Neuronal stem cell (in vitro differentiated cells): ENCODE data around the gene TANGO6.

Source experiments
- DNase-seq: peaks from one replicate; pipeline ENCODE4 v3.0.0-alpha.2; 2013; ENCODE audit warnings: low spot score
- H2AFZ ChIP-seq: one replicate; pipeline ENCODE4 v1.6.1; 2013; ENCODE audit warnings: mild to moderate bottlenecking, low read length, inconsistent platforms
- H2AK5ac ChIP-seq: 2 replicates; pipeline ENCODE4 v1.6.1; 2013; ENCODE audit warnings: low read depth, mild to moderate bottlenecking, inconsistent platforms, low read length, moderate library complexity, mixed read lengths
- H2BK120ac ChIP-seq: 2 replicates; pipeline ENCODE4 v1.6.1; 2013; ENCODE audit warnings: low read depth, mild to moderate bottlenecking, inconsistent platforms, low read length, moderate library complexity, mixed read lengths
- H2BK12ac ChIP-seq: one replicate; pipeline ENCODE4 v1.6.1; 2013; ENCODE audit warnings: low read length, inconsistent platforms
- H2BK15ac ChIP-seq: 2 replicates; pipeline ENCODE4 v1.6.1; 2013; ENCODE audit warnings: mild to moderate bottlenecking, low read length, inconsistent platforms, mixed read lengths
- H2BK5ac ChIP-seq: one replicate; pipeline ENCODE4 v1.6.1; 2013; ENCODE audit warnings: inconsistent platforms, mild to moderate bottlenecking, low read length, moderate library complexity
- H3K14ac ChIP-seq: one replicate; pipeline ENCODE4 v1.6.1; 2013; ENCODE audit warnings: low read length, inconsistent platforms
- H3K18ac ChIP-seq: 2 replicates; pipeline ENCODE4 v1.6.1; 2013; ENCODE audit warnings: low read length, inconsistent platforms
- H3K23ac ChIP-seq: 2 replicates; pipeline ENCODE4 v1.6.1; 2013; ENCODE audit warnings: low read depth, mild to moderate bottlenecking, mixed read lengths, low read length, inconsistent platforms; ENCODE audit not compliant: poor library complexity
- H3K27ac ChIP-seq: replicated peaks from 3 replicates; pipeline ENCODE4 v1.5.1; 2013; ENCODE audit warnings: low read length, inconsistent platforms
- H3K27me3 ChIP-seq, 3 experiments: 2 replicates each; pipeline ENCODE4 v1.6.1; 2013; ENCODE audit warnings: low read length in 3 of 3, mild to moderate bottlenecking in 2 of 3, inconsistent platforms in 1 of 3, low read depth in 1 of 3, mixed read lengths in 1 of 3, moderate library complexity in 1 of 3; ENCODE audit not compliant: control insufficient read depth in 3 of 3, insufficient read depth in 3 of 3
- H3K36me3 ChIP-seq, 2 donors: replicated peaks in 1 of 2; 2 replicates each; pipeline ENCODE4 v1.6.1; 2013; ENCODE audit warnings: low read length in 2 of 2; ENCODE audit not compliant: control insufficient read depth in 2 of 2, insufficient read depth in 2 of 2
- H3K4ac ChIP-seq: 2 replicates; pipeline ENCODE4 v1.6.1; 2013; ENCODE audit warnings: inconsistent platforms, mild to moderate bottlenecking, low read length, moderate library complexity
- H3K4me1 ChIP-seq, 2 donors: 1 replicate in 1 of 2; 2 replicates in 1 of 2; pipeline ENCODE4 v1.6.1; 2013; ENCODE audit warnings: low read length in 2 of 2, low read depth in 1 of 2; ENCODE audit not compliant: control insufficient read depth in 2 of 2, insufficient read depth in 1 of 2
- H3K4me2 ChIP-seq: one replicate; pipeline ENCODE4 v1.6.1; 2013; ENCODE audit warnings: mild to moderate bottlenecking, low read length, inconsistent platforms; ENCODE audit not compliant: insufficient read depth, poor library complexity, severe bottlenecking
- H3K4me3 ChIP-seq, 2 donors: 2 replicates each; pipeline ENCODE4 v1.5.1; 2013; ENCODE audit warnings: low read length in 2 of 2, mild to moderate bottlenecking in 2 of 2, inconsistent platforms in 1 of 2, moderate library complexity in 1 of 2
- H3K79me1 ChIP-seq: one replicate; pipeline ENCODE4 v1.6.1; 2013; ENCODE audit warnings: low read depth, mild to moderate bottlenecking, inconsistent platforms, low read length, moderate library complexity
- H3K9ac ChIP-seq: one replicate; pipeline ENCODE4 v1.6.1; 2013; ENCODE audit warnings: mild to moderate bottlenecking, low read depth, low read length, inconsistent platforms; ENCODE audit not compliant: poor library complexity
- H3K9me3 ChIP-seq, 2 donors: replicated peaks in 1 of 2; 2 replicates each; pipeline versions ENCODE3 to v1.6.1; 2013; ENCODE audit warnings: low read length in 2 of 2, mild to moderate bottlenecking in 2 of 2, inconsistent platforms in 1 of 2, low read depth in 1 of 2, mixed read lengths in 1 of 2, moderate library complexity in 1 of 2; ENCODE audit not compliant: control insufficient read depth in 2 of 2, insufficient read depth in 1 of 2
- H4K8ac ChIP-seq: one replicate; pipeline ENCODE4 v1.6.1; 2013; ENCODE audit warnings: low read depth, mild to moderate bottlenecking, inconsistent platforms, low read length, moderate library complexity
- H4K91ac ChIP-seq: one replicate; pipeline ENCODE4 v1.6.1; 2013; ENCODE audit warnings: low read length, low read depth, mild to moderate bottlenecking, inconsistent platforms; ENCODE audit not compliant: poor library complexity
- WGBS, 2 donors: extraction: QIAGEN DNeasy Blood & Tissue Kit; methylation state at CpG; one replicate each; pipeline ENCODE4 v1.1.7; 2013; ENCODE audit warnings: missing lambda C conversion rate in 2 of 2, mixed read lengths in 1 of 2; ENCODE audit not compliant: insufficient read length in 2 of 2, insufficient replicate concordance in 1 of 2; ENCODE audit errors: extremely low coverage in 2 of 2; 5-methylcytosine and 5-hydroxymethylcytosine counted together

Gene TANGO6

DNA sequence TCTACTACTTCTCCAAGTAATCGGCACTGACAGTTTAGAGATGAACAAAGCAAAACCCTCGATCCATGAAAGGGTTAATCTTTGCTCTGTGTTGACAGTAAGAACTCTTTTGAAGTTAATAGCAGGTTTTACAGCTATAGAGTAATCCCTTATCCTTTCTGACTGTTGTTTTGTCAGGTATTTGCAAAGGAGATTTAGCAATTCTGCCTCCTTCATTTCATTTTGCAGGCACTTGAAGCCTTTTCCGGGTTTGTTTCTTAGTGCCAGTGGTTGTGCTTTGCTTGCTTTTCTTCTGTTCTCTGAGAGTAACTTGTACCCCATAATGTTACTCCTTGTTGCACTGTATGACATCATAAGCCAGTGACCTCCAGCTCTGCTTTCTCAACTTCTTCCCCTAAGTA lies 64.5 kb downstream of the TANGO6 start:
- H3K23ac ChIP-seq: no peak overlapping the region
- no peak overlapping the region for H2AK5ac ChIP-seq
- no peak overlapping the region for H4K91ac ChIP-seq
- H3K9ac ChIP-seq: no peak overlapping the region
- H3K27ac ChIP-seq: no peak overlapping the region
- H3K36me3 ChIP-seq: no peaks in the 10 kb centered on the region
- no peak for DNase-seq
- no CpG with 5 or more reads among the region's 3 CpGs for WGBS, 2 donors
- no peak overlapping the region for H3K18ac ChIP-seq
- H2AFZ ChIP-seq: no peak overlapping the region
- no peak overlapping the region for H2BK15ac ChIP-seq
- no peak overlapping the region for H2BK5ac ChIP-seq
- H3K27me3 ChIP-seq: no peaks in the 10 kb centered on the region
- no peaks in the 10 kb centered on the region for H3K9me3 ChIP-seq
- H4K8ac ChIP-seq: no peak overlapping the region
- no peak overlapping the region for H3K4ac ChIP-seq
- H3K14ac ChIP-seq: no peak overlapping the region
- no peak overlapping the region for H2BK120ac ChIP-seq
- no peak overlapping the region for H2BK12ac ChIP-seq
- H3K4me1 ChIP-seq: peaks cover 1 to 14% of the 10 kb centered on the region in 2 donors
- H3K79me1 ChIP-seq: no peaks in the 10 kb centered on the region
- no peak overlapping the region for H3K4me3 ChIP-seq
- H3K4me2 ChIP-seq: no peak overlapping the region

DNA sequence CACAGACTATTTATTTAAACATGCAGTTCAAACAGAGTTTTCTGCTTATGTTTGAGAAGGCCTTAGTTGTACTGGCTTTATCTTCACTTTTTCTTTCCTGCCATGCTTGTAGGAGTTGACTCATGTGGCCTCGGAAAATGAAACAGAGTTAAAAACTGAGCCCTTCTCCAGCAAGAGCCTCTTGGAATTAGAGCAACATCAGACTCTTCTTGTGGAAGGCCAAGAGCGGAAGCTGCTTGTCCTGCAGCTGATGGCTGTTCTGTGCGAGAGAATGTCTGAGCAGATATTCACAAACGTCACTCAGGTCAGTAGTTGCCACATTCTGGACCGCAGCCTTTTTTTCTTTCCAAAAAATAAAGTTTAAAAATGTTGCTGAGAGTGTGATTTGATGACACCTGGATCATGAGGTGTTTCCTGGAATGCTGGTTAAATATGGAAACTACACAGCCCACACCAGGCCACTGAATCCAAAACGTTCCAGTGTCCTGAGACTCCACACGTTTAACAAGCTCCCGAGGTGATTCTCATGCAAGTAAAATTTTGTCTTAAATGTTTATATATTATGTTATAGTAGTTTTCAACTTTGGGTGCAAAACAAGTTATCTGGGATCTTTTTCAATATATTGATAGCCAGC lies 65.9 kb downstream of the TANGO6 start:
- no peak overlapping the region for H2BK15ac ChIP-seq
- H3K27me3 ChIP-seq: no peaks in the 10 kb centered on the region
- no peak overlapping the region for H2AK5ac ChIP-seq
- no peak overlapping the region for H2BK120ac ChIP-seq
- H3K4me3 ChIP-seq: no peak overlapping the region
- peaks cover 1 to 14% of the 10 kb centered on the region in 2 donors for H3K4me1 ChIP-seq
- H3K4me2 ChIP-seq: no peak overlapping the region
- H3K18ac ChIP-seq: no peak overlapping the region
- H3K9me3 ChIP-seq: no peaks in the 10 kb centered on the region
- no peak for DNase-seq
- WGBS, 2 donors: no CpG with 5 or more reads among the region's 8 CpGs
- no peak overlapping the region for H3K27ac ChIP-seq
- H2BK5ac ChIP-seq: no peak overlapping the region
- H4K91ac ChIP-seq: no peak overlapping the region
- H3K4ac ChIP-seq: no peak overlapping the region
- no peak overlapping the region for H2AFZ ChIP-seq
- no peak overlapping the region for H3K14ac ChIP-seq
- no peaks in the 10 kb centered on the region for H3K79me1 ChIP-seq
- no peak overlapping the region for H3K23ac ChIP-seq
- no peaks in the 10 kb centered on the region for H3K36me3 ChIP-seq
- H2BK12ac ChIP-seq: no peak overlapping the region
- H3K9ac ChIP-seq: no peak overlapping the region
- H4K8ac ChIP-seq: no peak overlapping the region

DNA sequence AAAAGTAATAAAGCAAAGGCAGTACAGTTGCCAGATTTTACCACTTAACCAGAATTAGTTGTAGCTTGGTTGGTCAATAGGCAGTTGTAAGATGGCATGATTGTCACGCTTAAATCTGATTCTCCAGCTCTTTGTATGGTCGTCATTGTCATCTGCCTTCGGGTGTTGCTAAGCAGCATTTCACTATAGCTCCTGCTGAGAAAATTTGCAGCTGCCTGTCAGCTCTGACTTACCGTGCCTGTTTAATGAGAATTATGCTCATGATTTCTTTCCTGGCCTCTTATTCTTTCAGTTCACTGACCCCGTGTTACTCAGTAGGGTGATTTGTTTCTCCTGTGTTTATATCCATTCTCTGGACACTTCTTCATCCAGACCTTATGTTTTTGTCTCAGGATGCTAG lies 66.7 kb downstream of the TANGO6 start:
- H2AK5ac ChIP-seq: no peak overlapping the region
- H3K27ac ChIP-seq: no peak overlapping the region
- no peak overlapping the region for H2AFZ ChIP-seq
- H2BK15ac ChIP-seq: no peak overlapping the region
- no peak overlapping the region for H2BK12ac ChIP-seq
- no peaks in the 10 kb centered on the region for H3K9me3 ChIP-seq
- peaks cover 1 to 14% of the 10 kb centered on the region in 2 donors for H3K4me1 ChIP-seq
- H4K8ac ChIP-seq: no peak overlapping the region
- no peaks in the 10 kb centered on the region for H3K79me1 ChIP-seq
- H3K18ac ChIP-seq: no peak overlapping the region
- H3K14ac ChIP-seq: no peak overlapping the region
- H4K91ac ChIP-seq: no peak overlapping the region
- H3K36me3 ChIP-seq: no peaks in the 10 kb centered on the region
- no CpG with 5 or more reads among the region's 5 CpGs for WGBS, 2 donors
- no peak overlapping the region for H2BK5ac ChIP-seq
- no peak overlapping the region for H3K4ac ChIP-seq
- H3K27me3 ChIP-seq: no peaks in the 10 kb centered on the region
- no peak overlapping the region for H3K9ac ChIP-seq
- no peak overlapping the region for H3K23ac ChIP-seq
- no peak overlapping the region for H3K4me3 ChIP-seq
- no peak overlapping the region for H2BK120ac ChIP-seq
- no peak overlapping the region for H3K4me2 ChIP-seq
- peak; percentile 26 for DNase-seq

DNA sequence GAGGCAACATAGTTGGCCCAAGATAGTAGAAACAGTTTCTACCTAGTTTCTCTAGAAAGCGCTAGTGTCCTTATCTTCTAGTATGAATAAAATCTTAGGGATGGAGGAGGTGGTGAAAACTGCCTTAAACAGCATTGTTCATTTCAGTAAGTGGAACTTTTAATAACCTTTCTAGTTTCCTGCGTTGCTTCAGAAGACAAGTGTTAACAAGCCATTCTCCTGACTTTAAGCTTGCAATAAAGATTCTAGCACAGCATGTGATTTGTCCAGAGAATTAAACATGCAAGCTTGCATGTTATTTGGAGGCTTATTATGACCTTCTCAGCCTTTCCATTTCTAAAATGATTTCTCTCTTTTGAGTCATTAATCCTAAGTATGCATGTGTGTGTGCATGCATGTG lies 72.3 kb downstream of the TANGO6 start:
- no peak overlapping the region for H3K9ac ChIP-seq
- H4K8ac ChIP-seq: no peak overlapping the region
- H3K14ac ChIP-seq: no peak overlapping the region
- no peak overlapping the region for H3K4me2 ChIP-seq
- WGBS, 2 donors: no CpG with 5 or more reads among the region's 2 CpGs
- H3K4me1 ChIP-seq: no peaks in the 10 kb centered on the region
- no peaks in the 10 kb centered on the region for H3K27me3 ChIP-seq
- no peak overlapping the region for H3K4me3 ChIP-seq
- H3K9me3 ChIP-seq: peaks cover 0 to 2% of the 10 kb centered on the region in 2 donors
- H3K23ac ChIP-seq: no peak overlapping the region
- DNase-seq: no peak
- H2BK5ac ChIP-seq: no peak overlapping the region
- H3K79me1 ChIP-seq: no peaks in the 10 kb centered on the region
- no peak overlapping the region for H2BK120ac ChIP-seq
- no peak overlapping the region for H4K91ac ChIP-seq
- H3K36me3 ChIP-seq: peaks cover 2 to 8% of the 10 kb centered on the region in 2 donors
- H3K18ac ChIP-seq: no peak overlapping the region
- H3K4ac ChIP-seq: no peak overlapping the region
- H2AFZ ChIP-seq: no peak overlapping the region
- no peak overlapping the region for H3K27ac ChIP-seq
- H2BK15ac ChIP-seq: no peak overlapping the region
- no peak overlapping the region for H2AK5ac ChIP-seq
- H2BK12ac ChIP-seq: no peak overlapping the region
